Measurements from ENCODE around the gene XRN1.

Gene XRN1

GRCh38 chr3:142267269-142267668 is 180.6 kb downstream of the XRN1 start:
- no peak for DNase-seq

- no peak for DNase-seq
Measured at GRCh38 chr3:142263112-142263511, 184.7 kb downstream of the XRN1 start.

- no peak for DNase-seq
Measured at GRCh38 chr3:142259359-142259758, 188.5 kb downstream of the XRN1 start.

GRCh38 chr3:142256712-142257333 is 191.0 kb downstream of the XRN1 start:
- DNase-seq: no peak

All from NCI-H2029 (cell line).